NCI-H345 (cell line): ENCODE data around the gene COX4I1.

Experiments used
- DNase-seq: peaks from one replicate; lab custom pipeline; 2025; lab: John Stamatoyannopoulos, UW

The COX4I1 gene

DNA sequence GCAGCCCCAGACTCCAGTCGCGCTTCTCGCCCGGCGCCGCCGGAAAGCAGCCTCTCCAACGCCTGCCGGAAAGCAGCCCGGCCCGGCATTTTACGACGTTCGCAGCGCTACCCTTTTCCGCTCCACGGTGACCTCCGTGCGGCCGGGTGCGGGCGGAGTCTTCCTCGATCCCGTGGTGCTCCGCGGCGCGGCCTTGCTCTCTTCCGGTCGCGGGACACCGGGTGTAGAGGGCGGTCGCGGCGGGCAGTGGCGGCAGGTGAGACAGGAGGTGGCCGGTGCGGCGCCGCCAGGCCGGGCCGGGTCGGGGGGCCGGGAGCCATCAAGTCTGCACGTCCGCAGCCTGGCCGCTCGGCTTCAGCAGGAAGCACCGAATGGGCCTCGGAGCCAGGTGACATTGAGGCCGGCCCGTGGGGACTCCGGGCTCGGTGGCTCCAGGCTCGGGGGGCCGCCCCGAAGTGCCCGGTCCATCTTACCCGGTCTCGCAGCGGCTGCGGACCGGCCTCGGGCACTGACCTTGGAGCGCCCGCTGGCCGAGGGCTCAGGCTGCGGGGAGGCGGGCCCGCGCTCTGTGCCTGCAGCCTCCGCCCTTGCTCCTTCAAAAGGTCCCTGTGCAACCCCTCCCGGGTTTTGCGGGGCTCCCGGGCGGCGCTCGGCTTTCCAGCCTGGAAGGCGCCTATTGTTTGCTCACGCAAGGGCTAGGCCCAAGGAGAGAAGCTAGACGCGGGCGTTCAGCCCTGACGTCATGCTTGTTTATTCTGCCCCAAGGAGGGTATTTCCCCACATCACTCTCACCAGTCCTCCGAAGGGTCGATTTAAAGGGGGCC lies at the start of gene COX4I1, which contains the start of gene EMC8:
Gene COX4I1 (plus strand): TSS at position 199 of the 824 bp plus-strand sequence. CDS start 1,511 bp downstream, outside the sequence.
Gene EMC8 (minus strand): TSS at position 48 of the 824 bp plus-strand sequence. CDS start 249 bp downstream, outside the sequence.
- DNase-seq: peak; percentile 83

- no peak for DNase-seq
Observed at GRCh38 chr16:85749771-85750145, 49.7 kb upstream of the COX4I1 start.

DNA sequence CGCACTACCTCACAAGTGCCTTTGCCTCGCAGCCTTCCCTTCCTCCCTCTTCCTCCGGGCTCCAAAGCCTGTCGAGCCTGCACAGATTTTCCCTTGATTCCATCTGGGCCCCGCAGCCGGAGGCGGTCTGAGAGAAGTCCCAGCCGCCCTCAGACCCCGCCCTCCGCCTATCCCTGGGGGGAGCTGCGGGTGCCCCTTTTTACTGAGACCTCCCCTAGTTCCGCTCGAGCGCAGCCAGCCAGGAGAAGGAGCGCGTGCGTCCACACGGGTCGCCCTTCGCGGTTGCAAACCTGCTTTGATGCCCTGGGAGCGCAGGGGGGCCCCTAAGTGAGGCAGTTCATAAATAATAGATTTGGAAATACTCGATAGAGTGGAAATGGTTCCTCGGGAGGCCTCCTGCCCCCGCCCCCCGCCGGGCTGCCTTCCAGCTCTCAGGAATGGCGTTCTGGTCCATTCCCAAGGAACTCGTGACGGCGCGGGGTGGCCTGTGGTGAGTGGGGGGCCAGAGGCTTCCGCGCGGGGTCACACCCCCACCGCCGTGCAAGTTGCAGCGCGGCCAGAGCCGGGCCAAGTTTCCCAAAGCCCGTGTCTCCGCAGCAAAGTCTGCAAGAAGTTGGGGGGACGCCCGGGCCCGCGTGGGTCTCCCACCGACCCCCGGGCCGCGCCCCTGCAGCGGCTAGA lies 49.2 kb upstream of the COX4I1 start:
- DNase-seq: no peak

- peak; percentile 38 for DNase-seq
Observed at GRCh38 chr16:85750827-85751697, 48.4 kb upstream of the COX4I1 start, which contains the start of gene C16orf74. Gene C16orf74 (minus strand): TSS chr16:85751096. CDS start chr16:85735217, 15,879 bp downstream.

DNA sequence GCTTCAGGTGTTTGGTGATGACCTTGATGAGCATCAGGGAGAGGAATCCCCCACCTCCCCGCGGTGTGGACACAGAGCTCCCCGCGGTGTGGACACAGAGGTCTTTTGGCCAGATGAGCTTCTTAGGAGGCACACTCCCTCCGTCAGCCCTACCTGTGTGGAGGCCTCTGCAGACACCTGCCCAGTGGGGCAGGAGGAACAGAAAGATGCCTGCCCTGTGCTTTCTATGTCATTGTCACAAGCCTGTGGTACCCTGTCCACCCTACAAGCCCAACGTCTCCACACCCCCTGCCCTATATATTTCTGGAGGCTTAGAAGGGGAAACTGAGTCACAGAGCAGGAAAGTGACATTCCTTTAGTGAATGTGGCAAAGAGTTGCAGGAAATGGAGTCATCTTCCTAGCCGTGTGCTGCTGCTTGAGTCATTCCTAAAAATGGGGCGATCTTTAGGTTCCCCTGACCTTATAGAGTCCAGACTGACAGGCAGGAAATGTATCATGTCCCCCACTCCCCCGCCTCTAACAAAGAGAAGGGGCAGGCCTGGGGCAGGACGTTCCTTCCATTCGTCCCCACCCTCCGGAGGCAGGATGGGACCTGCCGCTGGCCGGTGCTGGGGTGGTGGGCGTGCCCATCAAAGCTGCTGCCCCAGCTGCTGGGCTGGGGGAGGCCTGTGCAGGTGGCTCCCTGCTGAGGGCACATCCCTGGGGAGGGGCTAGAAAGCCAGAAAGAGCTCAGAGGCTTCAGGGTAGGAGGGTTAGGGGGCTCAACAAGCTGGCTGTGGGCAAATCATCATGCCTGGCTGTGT lies 47.6 kb upstream of the COX4I1 start:
- no peak for DNase-seq

GRCh38 chr16:85752511-85753420 lies 46.7 kb upstream of the COX4I1 start:
- DNase-seq: no peak

DNA sequence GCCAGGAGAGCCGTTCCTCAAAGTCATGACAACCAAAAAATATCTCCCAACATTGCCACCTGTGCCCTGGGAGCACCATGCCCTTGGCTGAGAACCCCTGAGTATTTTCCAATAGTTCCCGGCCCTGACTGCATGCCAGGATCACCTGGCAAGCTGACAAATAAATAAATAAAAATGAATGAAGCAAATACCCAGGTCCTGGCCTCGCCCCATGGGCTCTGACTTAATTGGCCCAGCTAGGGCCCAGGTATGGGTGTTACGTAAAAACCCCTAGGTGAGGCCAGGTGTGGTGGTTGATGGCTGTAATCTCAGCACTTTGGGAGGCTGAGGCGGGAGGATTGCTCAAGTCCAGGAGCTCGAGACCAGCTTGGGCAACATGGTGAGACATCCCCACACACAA lies 45.9 kb upstream of the COX4I1 start:
- DNase-seq: no peak

GRCh38 chr16:85753976-85754375 lies 45.5 kb upstream of the COX4I1 start:
- DNase-seq: no peak

GRCh38 chr16:85754413-85754812 lies 45.1 kb upstream of the COX4I1 start:
- DNase-seq: peak; percentile 45

- no peak for DNase-seq
Observed at GRCh38 chr16:85755929-85756768, 43.3 kb upstream of the COX4I1 start.

- no peak for DNase-seq
Observed at GRCh38 chr16:85757341-85757822, 42.1 kb upstream of the COX4I1 start.

DNA sequence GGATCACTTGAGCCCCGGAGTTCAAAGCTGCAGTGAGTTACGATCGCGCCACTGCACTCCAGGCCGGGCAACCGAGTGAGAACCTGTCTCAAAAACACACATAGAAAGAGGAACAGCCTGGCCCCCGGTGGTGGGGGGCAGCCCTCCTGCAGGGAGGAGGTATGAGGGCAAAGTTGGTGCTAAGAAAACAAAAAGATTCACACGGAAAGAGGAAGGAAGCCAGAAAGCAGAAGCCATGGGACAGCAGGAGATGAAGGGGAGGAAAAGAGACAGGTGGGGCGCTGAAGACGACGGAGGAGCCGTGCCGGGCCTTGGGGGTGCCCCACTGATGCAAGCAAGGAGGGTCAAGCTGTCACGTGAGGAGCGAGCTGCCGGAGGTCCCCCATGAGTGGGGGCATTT lies 40.4 kb upstream of the COX4I1 start:
- DNase-seq: no peak

DNA sequence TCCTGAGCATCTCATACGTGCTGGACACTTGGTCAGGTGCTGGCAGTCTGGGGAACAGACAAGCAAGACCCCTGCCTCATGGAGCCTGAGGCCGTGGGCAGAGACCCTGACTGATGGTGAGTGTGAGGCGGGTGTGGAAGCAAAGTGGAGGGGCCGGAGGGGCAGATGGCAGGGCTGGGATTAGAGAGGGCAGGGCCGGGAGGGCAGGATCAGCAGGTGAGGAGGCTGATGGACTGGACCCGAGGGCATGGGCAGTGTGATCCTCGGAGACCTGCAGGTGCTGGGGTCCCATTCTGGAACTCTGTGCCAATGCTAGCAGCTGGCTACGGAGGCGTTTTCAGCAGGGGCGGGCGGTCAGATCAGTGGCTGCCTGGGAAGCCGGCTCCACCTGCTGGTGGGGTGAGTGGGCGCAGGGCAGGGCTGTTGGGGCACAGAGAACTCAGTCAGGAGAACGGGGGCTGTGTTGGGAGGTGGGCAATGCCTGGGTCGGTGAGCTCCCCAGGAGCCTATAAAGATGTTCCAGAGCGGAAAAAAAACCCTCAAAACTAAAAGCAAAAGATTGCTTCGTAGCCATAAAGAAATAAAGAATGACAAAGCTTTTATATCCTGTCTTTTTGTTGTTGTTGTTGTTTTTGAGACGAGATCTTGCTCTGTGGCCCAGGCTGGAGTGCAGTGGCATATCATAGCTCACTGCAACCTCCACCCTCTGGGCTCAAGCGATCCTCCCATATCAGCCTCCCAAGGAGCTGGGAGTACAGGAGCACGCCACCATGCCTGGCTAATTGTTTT lies 39.7 kb upstream of the COX4I1 start:
- DNase-seq: no peak

DNA sequence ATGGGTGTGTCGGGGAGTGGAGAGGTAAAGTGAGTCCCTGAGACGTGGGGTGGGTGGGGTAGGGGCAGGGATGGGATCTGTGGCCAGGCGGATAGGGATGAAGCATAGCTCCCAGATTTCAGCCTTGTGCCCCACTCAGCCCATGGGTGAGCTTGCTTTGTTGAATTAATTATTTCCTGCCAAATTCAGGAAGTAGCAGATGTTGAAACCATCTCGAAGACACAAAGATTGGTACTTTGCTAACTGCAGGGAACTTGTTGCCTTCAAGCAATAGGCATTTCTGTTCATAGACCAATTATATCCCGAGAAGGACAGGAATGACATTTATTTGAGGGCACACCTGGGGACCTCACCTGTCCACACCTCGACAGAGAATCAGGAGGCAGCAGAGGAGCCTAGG lies 37.6 kb upstream of the COX4I1 start:
- DNase-seq: no peak

GRCh38 chr16:85762970-85763369 lies 36.5 kb upstream of the COX4I1 start:
- no peak for DNase-seq

GRCh38 chr16:85763616-85764015 lies 35.9 kb upstream of the COX4I1 start:
- DNase-seq: no peak

DNA sequence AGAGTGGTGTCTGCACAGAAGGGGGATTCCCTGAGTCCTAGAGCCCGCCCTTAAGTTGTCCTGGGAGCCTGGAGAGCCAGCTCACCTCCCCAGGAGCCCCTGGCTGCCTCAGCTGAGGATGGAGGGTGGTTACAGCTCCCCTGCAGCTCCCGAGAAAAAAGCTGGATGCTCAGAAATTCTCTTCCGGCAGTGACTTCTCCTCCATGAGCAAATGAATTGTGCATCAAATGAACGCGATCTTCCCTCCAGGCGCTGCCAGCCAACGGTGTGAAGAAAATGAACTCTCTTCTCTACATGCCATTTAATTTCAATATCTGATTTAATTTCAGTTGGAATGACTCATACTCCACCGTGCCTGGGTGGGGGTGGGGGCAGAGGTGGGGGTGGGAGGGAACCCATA lies 34.3 kb upstream of the COX4I1 start:
- no peak for DNase-seq

DNA sequence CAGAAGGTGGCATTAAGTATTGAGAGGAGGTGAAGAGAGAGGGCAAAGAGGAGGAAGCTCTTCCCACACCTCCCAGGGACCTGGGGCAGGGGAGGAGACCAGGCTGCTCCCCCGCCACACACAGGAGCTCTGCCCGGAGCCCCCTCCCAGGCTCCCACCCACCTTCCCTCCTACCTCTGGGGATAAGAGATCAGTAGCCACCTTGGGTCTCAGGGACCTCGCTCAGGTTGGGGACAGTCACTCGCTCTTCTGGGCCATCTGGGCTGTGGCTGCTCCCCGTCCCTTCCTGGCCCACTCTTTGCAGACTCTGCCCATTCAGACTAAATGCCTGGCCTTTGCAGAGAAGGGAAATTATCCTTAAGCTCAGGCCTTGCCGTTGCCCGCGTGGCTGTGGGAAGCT lies 33.7 kb upstream of the COX4I1 start:
- no peak for DNase-seq
